ENCODE data around the gene HEYL. TPM values are rescaled to one million over a fixed set of nuclear protein-coding genes. Genes with fewer than 3 reads are reported as not detected.

Gene HEYL
- total RNA-seq, 1 donor from 2014 or later: 1.3 TPM

DNA sequence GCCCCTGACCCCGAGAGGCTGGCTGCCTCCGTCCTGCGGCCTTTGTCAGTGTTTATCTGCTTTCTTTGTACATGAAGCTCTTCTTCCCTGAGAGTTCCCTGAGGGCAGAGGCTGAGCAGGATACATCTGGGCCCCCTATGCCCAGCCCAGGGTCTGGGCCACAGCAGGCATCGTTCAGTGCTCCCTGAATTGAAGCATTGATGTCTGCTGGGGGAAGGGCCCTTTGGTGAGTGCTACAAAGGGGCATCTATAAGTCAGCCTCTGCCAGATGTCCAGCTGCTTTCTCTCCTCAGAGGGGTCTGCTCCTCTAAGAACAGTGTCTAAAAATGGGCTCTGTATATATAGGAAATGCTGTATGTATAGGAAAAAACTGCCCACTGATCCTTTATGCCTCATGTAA is 2.1 kb downstream of the HEYL start:
- TF ChIP-seq, protein P1, sequence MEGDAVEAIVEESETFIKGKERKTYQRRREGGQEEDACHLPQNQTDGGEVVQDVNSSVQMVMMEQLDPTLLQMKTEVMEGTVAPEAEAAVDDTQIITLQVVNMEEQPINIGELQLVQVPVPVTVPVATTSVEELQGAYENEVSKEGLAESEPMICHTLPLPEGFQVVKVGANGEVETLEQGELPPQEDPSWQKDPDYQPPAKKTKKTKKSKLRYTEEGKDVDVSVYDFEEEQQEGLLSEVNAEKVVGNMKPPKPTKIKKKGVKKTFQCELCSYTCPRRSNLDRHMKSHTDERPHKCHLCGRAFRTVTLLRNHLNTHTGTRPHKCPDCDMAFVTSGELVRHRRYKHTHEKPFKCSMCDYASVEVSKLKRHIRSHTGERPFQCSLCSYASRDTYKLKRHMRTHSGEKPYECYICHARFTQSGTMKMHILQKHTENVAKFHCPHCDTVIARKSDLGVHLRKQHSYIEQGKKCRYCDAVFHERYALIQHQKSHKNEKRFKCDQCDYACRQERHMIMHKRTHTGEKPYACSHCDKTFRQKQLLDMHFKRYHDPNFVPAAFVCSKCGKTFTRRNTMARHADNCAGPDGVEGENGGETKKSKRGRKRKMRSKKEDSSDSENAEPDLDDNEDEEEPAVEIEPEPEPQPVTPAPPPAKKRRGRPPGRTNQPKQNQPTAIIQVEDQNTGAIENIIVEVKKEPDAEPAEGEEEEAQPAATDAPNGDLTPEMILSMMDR (conservative IDR thresholded peaks at IDR 0.05; ENCODE audit: low read depth, low read length): no peak
- DNase-seq (ENCODE audit: low read depth): no peak

DNA sequence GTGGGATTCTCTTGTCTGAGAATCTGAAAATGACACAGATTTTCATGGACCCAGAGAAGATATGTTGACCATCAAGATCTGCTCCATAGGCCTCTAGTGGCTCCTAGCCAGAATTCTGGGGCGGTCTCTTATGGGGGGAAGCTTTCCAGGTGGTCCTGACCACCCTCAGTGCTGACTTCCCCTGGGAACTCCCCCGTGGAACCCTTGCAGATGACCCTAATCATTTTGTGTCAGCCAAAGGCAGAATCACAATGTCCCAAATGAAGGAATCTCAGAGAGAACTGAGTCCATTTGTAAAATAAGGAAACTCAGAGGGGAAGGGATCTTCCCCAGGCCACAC is 3.6 kb downstream of the HEYL start:
- H3K4me3 ChIP-seq (ENCODE audit: low read depth, low read length): no peak overlapping the region
- TF ChIP-seq, protein P1 (conservative IDR thresholded peaks at IDR 0.05; ENCODE audit: low read depth, low read length): no peak
- DNase-seq (ENCODE audit: low read depth): no peak

More for the DNA sequence above, 2.1 kb downstream of the HEYL start:
- H3K4me3 ChIP-seq (ENCODE audit: low read depth, low read length): no peak overlapping the region

- no peak overlapping the region for H3K4me3 ChIP-seq (ENCODE audit: low read depth, low read length)
- TF ChIP-seq, protein P1 (conservative IDR thresholded peaks at IDR 0.05; ENCODE audit: low read depth, low read length): no peak
- no peak for DNase-seq (ENCODE audit: low read depth)
Observed at GRCh38 chr1:39635205-39635870, 4.1 kb downstream of the HEYL start.

DNA sequence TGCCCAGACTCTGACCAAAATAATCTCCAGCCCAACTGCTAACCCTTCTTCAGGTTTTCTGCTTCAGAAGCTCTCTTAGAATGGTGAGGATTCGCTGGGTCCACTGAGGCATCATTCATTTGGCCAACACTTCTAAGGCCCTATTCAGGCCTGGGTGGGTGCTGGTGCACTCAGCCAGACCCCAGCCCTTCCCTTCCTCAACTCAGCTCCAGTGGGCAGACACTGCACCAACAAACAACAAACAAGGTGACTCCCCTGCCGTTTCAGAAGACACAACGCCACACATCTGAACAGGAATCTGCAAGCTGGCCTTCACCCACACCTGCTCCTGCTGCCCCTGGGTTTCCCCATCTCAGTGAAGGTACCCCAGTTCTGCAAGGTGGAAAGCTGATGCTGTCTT is 6.0 kb downstream of the HEYL start:
- TF ChIP-seq, protein P1 (conservative IDR thresholded peaks at IDR 0.05; ENCODE audit: low read depth, low read length): no peak
- H3K4me3 ChIP-seq (ENCODE audit: low read depth, low read length): no peak overlapping the region
- no peak for DNase-seq (ENCODE audit: low read depth)

DNA sequence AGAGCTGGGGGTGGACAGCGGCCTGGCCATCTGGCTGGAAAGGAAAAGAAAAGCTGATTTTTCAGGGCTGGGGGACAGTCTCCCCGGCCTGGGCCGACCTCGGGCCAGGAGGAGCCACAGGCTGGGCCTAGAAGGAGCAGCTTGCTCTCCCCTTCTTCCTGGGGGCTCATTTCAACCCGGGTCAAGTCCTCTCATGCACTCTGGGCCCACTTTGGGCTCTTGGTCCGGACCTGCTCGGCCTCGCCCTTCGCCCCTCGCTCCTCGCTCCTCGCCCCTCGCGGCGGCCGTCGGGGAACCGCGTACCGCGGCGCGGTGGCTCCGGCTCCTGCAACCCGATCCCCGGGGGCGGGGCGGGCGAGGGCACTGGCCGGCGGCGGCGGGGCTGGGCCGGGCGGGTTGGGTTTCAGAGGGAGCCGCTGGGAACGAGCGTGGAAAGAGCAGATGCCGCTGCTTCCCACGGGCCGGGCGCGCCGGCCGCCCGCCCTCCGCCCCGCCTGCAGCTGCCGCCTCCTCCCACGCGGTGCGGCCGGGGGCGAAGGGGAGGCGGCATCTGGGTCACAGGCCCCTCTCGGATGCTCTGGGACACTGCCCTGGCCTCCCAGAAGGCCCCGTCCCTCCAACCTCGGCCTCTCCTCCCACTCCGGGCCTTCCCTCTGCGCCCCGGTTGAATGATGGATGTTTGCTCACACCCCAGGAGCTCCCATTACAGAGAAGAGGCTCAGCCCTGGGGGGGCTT is 6.6 kb downstream of the HEYL start:
- TF ChIP-seq, protein P1 (conservative IDR thresholded peaks at IDR 0.05; ENCODE audit: low read depth, low read length): no peak
- H3K4me3 ChIP-seq (ENCODE audit: low read depth, low read length): no peak overlapping the region
- no peak for DNase-seq (ENCODE audit: low read depth)

GRCh38 chr1:39632323-39632681 is 7.1 kb downstream of the HEYL start:
- DNase-seq (ENCODE audit: low read depth): no peak
- H3K4me3 ChIP-seq (ENCODE audit: low read depth, low read length): no peak overlapping the region
- TF ChIP-seq, protein P1 (conservative IDR thresholded peaks at IDR 0.05; ENCODE audit: low read depth, low read length): no peak
